ENCODE measurements around the gene SARDH.

- TF ChIP-seq CTCF (conservative IDR thresholded peaks at IDR 0.05) = no peak
- TF ChIP-seq EZH2 (IDR thresholded peaks at IDR 0.05; ENCODE audit: low read depth) = no peak
These were observed 19.4 kb downstream of the SARDH start for GRCh38 chr9:133718563-133719315.

Measured in PC-9 (cell line).